Measurements from ENCODE around the gene FAM76A. TPM values are rescaled to one million over a fixed set of nuclear protein-coding genes. Genes with fewer than 3 reads are reported as not detected.
"Not testable (repeated sequence)": the region's sequence is repeated elsewhere in the genome, so short reads cannot be mapped to it uniquely, and the experiment has no call there.

FAM76A gene
- total RNA-seq (2022) (9.7 and 9.9 TPM in 2 replicates), Bru-seq, nascent RNA (percentile 54 among the genes with signal in this experiment), BruChase-seq, experiment 1, labeled RNA remaining after a 6-hour chase (percentile 68 among the genes with signal in this experiment), BruChase-seq, experiment 2, labeled RNA remaining after a 2-hour chase (percentile 60 among the genes with signal in this experiment)
- long read RNA-seq, partial matches to known transcripts = 0 of 8 reads
- long read RNA-seq, other reads (novel, unspliced or antisense) = 3 of 8 reads

- Mint-ChIP-seq H3K4me1 (ENCODE audit: insufficient read depth, unreplicated experiment) (peaks cover 11% of the 10 kb centered on the region), H3K27me3 (ENCODE audit: insufficient read depth, unreplicated experiment) (peaks cover 3% of the 10 kb centered on the region), H3K4me3 (ENCODE audit: unreplicated experiment) (peak within 1 kb of the TSS; percentile 88), H3K27ac (ENCODE audit: low read depth, unreplicated experiment) (peak within 1 kb of the TSS; percentile 100), H3K36me3 (ENCODE audit: insufficient read depth, unreplicated experiment) (peaks cover 32% of the 10 kb centered on the region), H3K9me3 (ENCODE audit: unreplicated experiment) (no peaks in the 10 kb centered on the region)
- TF ChIP-seq, protein P1, sequence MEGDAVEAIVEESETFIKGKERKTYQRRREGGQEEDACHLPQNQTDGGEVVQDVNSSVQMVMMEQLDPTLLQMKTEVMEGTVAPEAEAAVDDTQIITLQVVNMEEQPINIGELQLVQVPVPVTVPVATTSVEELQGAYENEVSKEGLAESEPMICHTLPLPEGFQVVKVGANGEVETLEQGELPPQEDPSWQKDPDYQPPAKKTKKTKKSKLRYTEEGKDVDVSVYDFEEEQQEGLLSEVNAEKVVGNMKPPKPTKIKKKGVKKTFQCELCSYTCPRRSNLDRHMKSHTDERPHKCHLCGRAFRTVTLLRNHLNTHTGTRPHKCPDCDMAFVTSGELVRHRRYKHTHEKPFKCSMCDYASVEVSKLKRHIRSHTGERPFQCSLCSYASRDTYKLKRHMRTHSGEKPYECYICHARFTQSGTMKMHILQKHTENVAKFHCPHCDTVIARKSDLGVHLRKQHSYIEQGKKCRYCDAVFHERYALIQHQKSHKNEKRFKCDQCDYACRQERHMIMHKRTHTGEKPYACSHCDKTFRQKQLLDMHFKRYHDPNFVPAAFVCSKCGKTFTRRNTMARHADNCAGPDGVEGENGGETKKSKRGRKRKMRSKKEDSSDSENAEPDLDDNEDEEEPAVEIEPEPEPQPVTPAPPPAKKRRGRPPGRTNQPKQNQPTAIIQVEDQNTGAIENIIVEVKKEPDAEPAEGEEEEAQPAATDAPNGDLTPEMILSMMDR (IDR thresholded peaks at IDR 0.05; ENCODE audit: unreplicated experiment) = peak; percentile 23
- peak; percentile 98 for DNase-seq (ENCODE audit: unreplicated experiment)
- no TSS peak for BruUV-seq (replicated peaks)
- intact Hi-C loops (cut with micrococcal nuclease) = loop anchor here (2.0 to 10.0 kb wide), 2 partner anchors 53 to 109 kb away; partner anchors contain the start of genes IFI6 and PPP1R8
- POLR2A ChIA-PET = interaction anchor here (0.5 to 5.5 kb wide), 27 partner anchors 9 to 1193 kb away, joined by 3 to 71 read pairs (median 4); partner anchors contain the start of genes IFI6, MAP3K6, PPP1R8 and SLC9A1
- CTCF ChIA-PET = interaction anchor here (0.5 to 1.7 kb wide), 13 partner anchors 33 to 471 kb away, joined by 3 to 10 read pairs (median 4); partner anchors contain the start of gene STX12
Observed at GRCh38 chr1:27725374-27726172, at the start of gene FAM76A. Gene FAM76A (plus strand): TSS chr1:27725961. CDS start chr1:27726081, 120 bp downstream.

- Mint-ChIP-seq H3K36me3 (ENCODE audit: insufficient read depth, unreplicated experiment) (no peaks in the 10 kb centered on the region), H3K27ac (ENCODE audit: low read depth, unreplicated experiment) (no peak overlapping the region), H3K9me3 (ENCODE audit: unreplicated experiment) (no peaks in the 10 kb centered on the region), H3K27me3 (ENCODE audit: insufficient read depth, unreplicated experiment) (no peaks in the 10 kb centered on the region), H3K4me1 (ENCODE audit: insufficient read depth, unreplicated experiment) (peaks cover 10% of the 10 kb centered on the region), H3K4me3 (ENCODE audit: unreplicated experiment) (no peak overlapping the region)
- intact Hi-C loops (cut with micrococcal nuclease) = no loop called here
- ChIA-PET POLR2A (no interaction called here), CTCF (interaction anchor here (0.5 to 0.7 kb wide), 2 partner anchors 202 to 822 kb away, joined by 3 read pairs; no protein-coding TSS in a partner anchor)
- BruUV-seq (replicated peaks) = no TSS peak
- no peak for DNase-seq (ENCODE audit: unreplicated experiment)
- TF ChIP-seq, protein P1 (IDR thresholded peaks at IDR 0.05; ENCODE audit: unreplicated experiment) = no peak
Observed at GRCh38 chr1:27676410-27676809, 49.4 kb upstream of the FAM76A start.

- Mint-ChIP-seq H3K4me1 (ENCODE audit: insufficient read depth, unreplicated experiment) (no peaks in the 10 kb centered on the region), H3K36me3 (ENCODE audit: insufficient read depth, unreplicated experiment) (no peaks in the 10 kb centered on the region), H3K27ac (ENCODE audit: low read depth, unreplicated experiment) (no peak overlapping the region), H3K9me3 (ENCODE audit: unreplicated experiment) (no peaks in the 10 kb centered on the region), H3K27me3 (ENCODE audit: insufficient read depth, unreplicated experiment) (no peaks in the 10 kb centered on the region), H3K4me3 (ENCODE audit: unreplicated experiment) (no peak overlapping the region)
- intact Hi-C loops (cut with micrococcal nuclease) = no loop called here
- ChIA-PET POLR2A (interaction anchor here (1.2 kb wide), 1 partner anchor 15 kb away, joined by 4 read pairs; no protein-coding TSS in a partner anchor), CTCF (no interaction called here)
- no peak for DNase-seq (ENCODE audit: unreplicated experiment)
- no TSS peak for BruUV-seq (replicated peaks)
- TF ChIP-seq, protein P1 (IDR thresholded peaks at IDR 0.05; ENCODE audit: unreplicated experiment) = no peak
Observed at GRCh38 chr1:27678747-27679146, 47.0 kb upstream of the FAM76A start.

- H3K36me3 Mint-ChIP-seq (ENCODE audit: insufficient read depth, unreplicated experiment); H3K9me3 Mint-ChIP-seq (ENCODE audit: unreplicated experiment); CTCF ChIA-PET; H3K4me1 Mint-ChIP-seq (ENCODE audit: insufficient read depth, unreplicated experiment); H3K27ac Mint-ChIP-seq (ENCODE audit: low read depth, unreplicated experiment); intact Hi-C loops (cut with micrococcal nuclease); BruUV-seq (replicated peaks); H3K4me3 Mint-ChIP-seq (ENCODE audit: unreplicated experiment); POLR2A ChIA-PET; DNase-seq (ENCODE audit: unreplicated experiment): not testable (repeated sequence)
- peaks cover 11% of the 10 kb centered on the region for H3K27me3 Mint-ChIP-seq (ENCODE audit: insufficient read depth, unreplicated experiment)
Observed at GRCh38 chr1:27680225-27680791, 45.5 kb upstream of the FAM76A start.

DNA sequence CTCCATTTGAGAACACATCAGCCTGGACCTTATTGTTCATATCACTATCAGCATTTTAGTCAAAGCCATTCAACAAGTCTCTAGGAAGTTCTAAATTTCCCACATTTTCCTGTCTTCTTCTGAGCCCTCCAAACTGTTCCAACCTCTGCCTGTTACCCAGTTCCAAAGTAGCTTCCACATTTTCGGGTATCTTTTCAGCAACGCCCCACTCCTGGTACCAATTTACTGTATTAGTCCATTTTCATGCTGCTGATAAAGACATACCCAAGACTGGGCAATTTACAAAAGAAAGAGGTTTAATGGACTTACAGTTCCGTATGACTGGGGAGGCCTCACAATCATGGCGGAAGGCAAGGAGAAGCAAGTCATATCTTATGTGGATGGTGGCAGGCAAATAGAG is 44.2 kb upstream of the FAM76A start:
- BruUV-seq (replicated peaks); H3K36me3 Mint-ChIP-seq (ENCODE audit: insufficient read depth, unreplicated experiment); H3K4me3 Mint-ChIP-seq (ENCODE audit: unreplicated experiment); POLR2A ChIA-PET; H3K27ac Mint-ChIP-seq (ENCODE audit: low read depth, unreplicated experiment); DNase-seq (ENCODE audit: unreplicated experiment); H3K9me3 Mint-ChIP-seq (ENCODE audit: unreplicated experiment); intact Hi-C loops (cut with micrococcal nuclease); CTCF ChIA-PET; H3K4me1 Mint-ChIP-seq (ENCODE audit: insufficient read depth, unreplicated experiment): not testable (repeated sequence)
- H3K27me3 Mint-ChIP-seq (ENCODE audit: insufficient read depth, unreplicated experiment) = peaks cover 12% of the 10 kb centered on the region

Data from MCF 10A (cell line).